GM18907 (cell line): ENCODE measurements around the gene FOXO3.

Experiments
- ATAC-seq: cut with Tn5 transposase; IDR thresholded peaks from one replicate; pipeline ENCODE4 v1.9.1; 2021; ENCODE audit warnings: mild to moderate bottlenecking, moderate library complexity; ENCODE audit not compliant: unreplicated experiment

The FOXO3 gene

GRCh38 chr6:108574457-108575141 lies 13.9 kb downstream of the FOXO3 start:
- no peak for ATAC-seq

- ATAC-seq: no peak
These were observed 15.3 kb downstream of the FOXO3 start for GRCh38 chr6:108575905-108576494.

- ATAC-seq: no peak
These were observed 16.0 kb downstream of the FOXO3 start for GRCh38 chr6:108576709-108577108.

GRCh38 chr6:108578166-108578565 lies 17.4 kb downstream of the FOXO3 start:
- ATAC-seq: no peak

GRCh38 chr6:108578595-108579327 lies 18.0 kb downstream of the FOXO3 start:
- no peak for ATAC-seq

GRCh38 chr6:108579328-108579721 lies 18.6 kb downstream of the FOXO3 start:
- ATAC-seq: no peak

- no peak for ATAC-seq
These were observed 19.9 kb downstream of the FOXO3 start for GRCh38 chr6:108580646-108581045.

GRCh38 chr6:108581237-108581931 lies 20.7 kb downstream of the FOXO3 start:
- no peak for ATAC-seq

- no peak for ATAC-seq
These were observed 21.3 kb downstream of the FOXO3 start for GRCh38 chr6:108581932-108582475.

GRCh38 chr6:108582618-108583017 lies 21.9 kb downstream of the FOXO3 start:
- ATAC-seq: no peak

GRCh38 chr6:108584323-108584722 lies 23.6 kb downstream of the FOXO3 start:
- ATAC-seq: no peak

- ATAC-seq: no peak
These were observed 24.6 kb downstream of the FOXO3 start for GRCh38 chr6:108585359-108585758.

- ATAC-seq: no peak
These were observed 25.3 kb downstream of the FOXO3 start for GRCh38 chr6:108585921-108586536.

- ATAC-seq: no peak
These were observed 26.7 kb downstream of the FOXO3 start for GRCh38 chr6:108587258-108588059.

GRCh38 chr6:108588586-108588985 lies 27.9 kb downstream of the FOXO3 start:
- ATAC-seq: no peak

GRCh38 chr6:108589244-108589791 lies 28.6 kb downstream of the FOXO3 start:
- peak; percentile 55 for ATAC-seq

GRCh38 chr6:108591040-108591816 lies 30.5 kb downstream of the FOXO3 start:
- no peak for ATAC-seq

- ATAC-seq: peak; percentile 82
These were observed 31.9 kb downstream of the FOXO3 start for GRCh38 chr6:108592371-108593337.
